Measurements from ENCODE around the gene ATOSB.

Gene ATOSB, protein sequence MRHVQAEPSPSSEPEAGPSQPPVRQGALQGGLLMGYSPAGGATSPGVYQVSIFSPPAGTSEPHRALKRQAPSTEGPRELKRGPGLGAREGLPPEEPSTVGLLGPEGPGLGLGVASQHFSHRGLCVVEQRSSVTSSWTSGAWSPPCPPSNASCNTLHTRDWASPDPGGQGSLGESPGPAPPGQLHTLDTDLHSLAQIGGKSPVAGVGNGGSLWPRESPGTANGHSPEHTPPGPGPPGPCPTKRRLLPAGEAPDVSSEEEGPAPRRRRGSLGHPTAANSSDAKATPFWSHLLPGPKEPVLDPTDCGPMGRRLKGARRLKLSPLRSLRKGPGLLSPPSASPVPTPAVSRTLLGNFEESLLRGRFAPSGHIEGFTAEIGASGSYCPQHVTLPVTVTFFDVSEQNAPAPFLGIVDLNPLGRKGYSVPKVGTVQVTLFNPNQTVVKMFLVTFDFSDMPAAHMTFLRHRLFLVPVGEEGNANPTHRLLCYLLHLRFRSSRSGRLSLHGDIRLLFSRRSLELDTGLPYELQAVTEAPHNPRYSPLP

GRCh38 chr9:35115680-35116538, at the start of gene ATOSB:
TSS of gene ATOSB (minus strand) at chr9:35115862. CDS start at chr9:35108274, 7,588 bp downstream.
- Histone ChIP-seq H3K9ac (ENCODE audit: insufficient read length, low read depth) (peak within 1 kb of the TSS; percentile 81), H3K27me3 (ENCODE audit: insufficient read depth, insufficient read length) (no peaks in the 10 kb centered on the region), H3K4me1 (ENCODE audit: insufficient read depth, insufficient read length) (peaks cover 14% of the 10 kb centered on the region), H3K36me3 (ENCODE audit: insufficient read depth, insufficient read length, low read length) (no peaks in the 10 kb centered on the region), H3K9me3 (ENCODE audit: insufficient read depth, low read length) (no peaks in the 10 kb centered on the region), H3K4me3 (ENCODE audit: insufficient read length, low read depth) (peak within 1 kb of the TSS; percentile 85)
- DNase-seq (ENCODE audit: low read depth, low spot score) = peak; percentile 99
- TF ChIP-seq YY1 (IDR thresholded peaks at IDR 0.05; ENCODE audit: insufficient read depth, insufficient read length) (no peak), SUZ12 (IDR thresholded peaks at IDR 0.05; ENCODE audit: extremely low read depth, insufficient read depth, insufficient read length) (no peak), ZNF274 (IDR thresholded peaks at IDR 0.05; ENCODE audit: low read depth, low read length) (no peak)

DNA sequence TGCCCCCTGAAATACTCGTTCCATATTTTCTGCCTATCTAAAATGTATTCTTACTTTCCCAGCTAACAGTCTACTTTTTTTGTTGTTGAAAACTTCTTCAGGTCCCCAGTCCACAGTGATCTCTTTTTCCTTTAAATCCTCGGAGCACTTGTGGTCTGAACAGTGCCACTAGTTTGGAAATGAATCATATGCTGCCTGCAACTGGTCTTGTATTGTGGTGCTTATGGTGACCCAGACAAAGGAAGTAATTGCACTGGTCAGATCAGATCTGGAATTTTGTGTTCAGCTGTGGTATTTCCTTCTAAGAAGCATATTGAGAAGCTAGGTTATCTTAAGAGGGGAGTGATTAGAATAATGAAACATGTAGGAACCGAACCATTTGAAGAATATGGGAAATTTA, 49.0 kb upstream of the ATOSB start:
- no peaks in the 10 kb centered on the region for H3K9me3 ChIP-seq (ENCODE audit: insufficient read depth, low read length)
- no peaks in the 10 kb centered on the region for H3K4me1 ChIP-seq (ENCODE audit: insufficient read depth, insufficient read length)
- no peak for TF ChIP-seq ZNF274 (IDR thresholded peaks at IDR 0.05; ENCODE audit: low read depth, low read length)
- no peak for TF ChIP-seq SUZ12 (IDR thresholded peaks at IDR 0.05; ENCODE audit: extremely low read depth, insufficient read depth, insufficient read length)
- no peak for TF ChIP-seq YY1 (IDR thresholded peaks at IDR 0.05; ENCODE audit: insufficient read depth, insufficient read length)
- H3K4me3 ChIP-seq (ENCODE audit: insufficient read length, low read depth) = no peak overlapping the region
- H3K9ac ChIP-seq (ENCODE audit: insufficient read length, low read depth) = no peak overlapping the region
- no peaks in the 10 kb centered on the region for H3K36me3 ChIP-seq (ENCODE audit: insufficient read depth, insufficient read length, low read length)
- no peak for DNase-seq (ENCODE audit: low read depth, low spot score)
- peaks cover 5% of the 10 kb centered on the region for H3K27me3 ChIP-seq (ENCODE audit: insufficient read depth, insufficient read length)

DNA sequence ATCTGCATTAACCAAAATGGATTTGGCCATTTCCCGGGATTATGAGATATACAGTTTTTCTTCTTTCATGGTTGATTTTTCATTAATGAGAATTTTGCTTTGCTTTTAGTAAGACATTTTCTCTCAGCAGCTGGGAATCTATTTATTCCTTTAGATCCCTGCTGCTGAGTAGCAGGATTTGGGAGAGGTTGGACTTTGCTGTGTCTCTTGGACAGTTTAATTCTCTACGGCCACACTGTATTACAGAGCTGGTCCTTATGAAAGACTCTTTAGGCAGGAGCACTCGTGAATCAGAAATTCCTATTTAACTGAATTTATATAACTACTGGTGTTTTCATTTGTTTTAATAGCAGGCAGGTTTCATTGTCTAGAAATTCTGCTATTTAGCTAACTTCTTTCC, 47.8 kb upstream of the ATOSB start:
- no peaks in the 10 kb centered on the region for H3K9me3 ChIP-seq (ENCODE audit: insufficient read depth, low read length)
- H3K4me3 ChIP-seq (ENCODE audit: insufficient read length, low read depth) = no peak overlapping the region
- no peaks in the 10 kb centered on the region for H3K36me3 ChIP-seq (ENCODE audit: insufficient read depth, insufficient read length, low read length)
- no peak for DNase-seq (ENCODE audit: low read depth, low spot score)
- no peaks in the 10 kb centered on the region for H3K4me1 ChIP-seq (ENCODE audit: insufficient read depth, insufficient read length)
- peaks cover 5% of the 10 kb centered on the region for H3K27me3 ChIP-seq (ENCODE audit: insufficient read depth, insufficient read length)
- H3K9ac ChIP-seq (ENCODE audit: insufficient read length, low read depth) = no peak overlapping the region
- TF ChIP-seq SUZ12 (IDR thresholded peaks at IDR 0.05; ENCODE audit: extremely low read depth, insufficient read depth, insufficient read length) (no peak), ZNF274 (IDR thresholded peaks at IDR 0.05; ENCODE audit: low read depth, low read length) (no peak), YY1 (IDR thresholded peaks at IDR 0.05; ENCODE audit: insufficient read depth, insufficient read length) (no peak)

DNA sequence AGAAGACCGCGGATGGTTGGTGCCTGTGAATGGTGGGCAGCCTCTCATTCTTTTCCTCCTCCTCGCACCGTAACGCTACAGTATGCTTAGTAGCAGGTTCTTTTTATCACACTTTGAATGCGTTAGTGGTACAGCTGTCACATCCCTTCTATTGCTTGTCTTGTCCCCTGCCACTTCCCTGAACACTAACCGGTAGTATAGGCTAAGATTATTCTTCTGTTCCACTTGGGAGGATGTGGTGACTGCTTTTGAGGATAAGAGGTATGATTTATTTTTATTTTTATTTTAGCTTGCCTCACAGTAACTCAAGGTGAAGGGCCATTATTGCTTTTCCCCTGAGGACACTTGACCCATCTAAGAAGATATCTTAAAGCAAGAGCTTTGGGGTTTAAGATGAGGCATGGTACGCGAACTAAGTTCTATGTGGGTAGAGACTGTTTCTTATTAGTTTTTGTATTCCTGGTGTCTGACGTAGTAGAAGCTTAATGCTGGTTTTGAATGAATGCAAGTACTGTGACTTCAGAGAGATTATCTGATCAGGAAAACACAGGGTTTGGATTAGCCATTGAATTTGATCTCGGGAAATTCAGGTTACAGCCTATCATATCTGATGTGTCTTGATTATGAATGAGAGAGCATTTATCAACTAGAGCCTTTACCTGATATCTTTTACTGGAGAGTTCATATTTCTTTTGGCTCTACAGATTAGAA, 47.1 kb upstream of the ATOSB start:
- DNase-seq (ENCODE audit: low read depth, low spot score) = no peak
- Histone ChIP-seq H3K4me1 (ENCODE audit: insufficient read depth, insufficient read length) (no peaks in the 10 kb centered on the region), H3K9me3 (ENCODE audit: insufficient read depth, low read length) (0 out of 2 replicates have a peak, but pooled peaks cover 2% of the 10 kb centered on the region), H3K9ac (ENCODE audit: insufficient read length, low read depth) (peak overlapping the region; percentile 94), H3K36me3 (ENCODE audit: insufficient read depth, insufficient read length, low read length) (no peaks in the 10 kb centered on the region), H3K27me3 (ENCODE audit: insufficient read depth, insufficient read length) (peaks cover 5% of the 10 kb centered on the region), H3K4me3 (ENCODE audit: insufficient read length, low read depth) (peak overlapping the region; percentile 94)
- TF ChIP-seq ZNF274 (IDR thresholded peaks at IDR 0.05; ENCODE audit: low read depth, low read length) = no peak
- no peak for TF ChIP-seq SUZ12 (IDR thresholded peaks at IDR 0.05; ENCODE audit: extremely low read depth, insufficient read depth, insufficient read length)
- TF ChIP-seq YY1 (IDR thresholded peaks at IDR 0.05; ENCODE audit: insufficient read depth, insufficient read length) = no peak

DNA sequence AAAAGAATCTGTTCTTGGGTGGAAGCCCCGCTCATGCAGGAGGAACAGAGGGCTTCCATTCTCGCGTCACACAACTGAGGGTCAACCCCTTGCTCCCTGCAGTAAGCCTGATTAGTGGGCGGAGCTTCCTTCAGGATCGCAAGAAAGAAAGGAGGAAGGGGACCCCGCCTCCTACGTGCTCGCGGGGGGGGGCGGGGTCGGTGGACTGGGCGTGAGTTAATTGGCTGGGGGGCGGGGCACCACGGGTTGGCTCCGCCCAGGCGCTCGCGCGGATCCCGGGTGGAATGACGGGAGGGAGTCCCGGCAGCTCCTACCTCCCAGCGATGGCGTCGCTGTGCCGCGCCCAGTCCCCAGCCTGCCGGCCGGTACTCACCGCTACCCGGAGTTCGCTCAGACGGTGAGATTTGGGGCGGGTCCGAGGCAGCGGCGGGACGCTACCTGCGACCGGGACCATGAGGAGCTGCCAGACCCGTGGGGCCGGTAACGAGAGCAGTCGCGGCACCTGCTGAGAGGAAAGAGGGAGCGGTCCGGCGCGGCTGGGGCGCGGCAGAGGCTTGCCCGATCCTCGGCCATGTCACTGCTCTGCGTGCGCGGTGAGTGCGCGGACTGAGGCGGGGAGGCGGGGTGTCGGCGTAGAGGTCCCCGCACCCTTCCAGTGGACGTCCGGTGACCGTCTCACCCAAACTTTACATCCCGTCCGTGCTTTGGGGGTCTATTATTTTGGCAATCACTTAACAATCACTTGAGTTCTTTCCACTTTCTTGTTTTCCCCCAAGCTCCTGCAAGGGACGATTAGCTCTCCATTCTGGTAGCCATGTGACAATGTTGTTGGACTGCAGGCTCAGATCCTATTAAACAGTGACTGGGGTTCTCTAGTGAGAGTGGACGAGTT, 46.3 kb upstream of the ATOSB start, which contains the start of gene UNC13B:
Gene UNC13B, plus strand, starts transcription at position 297 of the 892 bp plus-strand sequence. Its CDS starts 275 bp downstream, at position 572.
- TF ChIP-seq SUZ12 (IDR thresholded peaks at IDR 0.05; ENCODE audit: extremely low read depth, insufficient read depth, insufficient read length) = no peak
- peak; percentile 48 for TF ChIP-seq YY1 (IDR thresholded peaks at IDR 0.05; ENCODE audit: insufficient read depth, insufficient read length)
- Histone ChIP-seq H3K36me3 (ENCODE audit: insufficient read depth, insufficient read length, low read length) (no peaks in the 10 kb centered on the region), H3K4me1 (ENCODE audit: insufficient read depth, insufficient read length) (no peaks in the 10 kb centered on the region), H3K4me3 (ENCODE audit: insufficient read length, low read depth) (peak within 1 kb of the TSS; percentile 94), H3K9ac (ENCODE audit: insufficient read length, low read depth) (peak within 1 kb of the TSS; percentile 94), H3K27me3 (ENCODE audit: insufficient read depth, insufficient read length) (peaks cover 5% of the 10 kb centered on the region), H3K9me3 (ENCODE audit: insufficient read depth, low read length) (peaks cover 10% of the 10 kb centered on the region; the same call in 1 of the 2 replicates)
- DNase-seq (ENCODE audit: low read depth, low spot score) = peak; percentile 94

Measured in NT2/D1 (cell line).